PFSK-1 (cell line): ENCODE measurements around the gene FUT8.

Experiments used
- FOXP2 ChIP-seq: optimal IDR thresholded peaks from 2 replicates; pipeline ENCODE3; 2011; ENCODE audit warnings: borderline replicate concordance, control low read depth, inconsistent platforms; ENCODE audit not compliant: insufficient read depth; ENCODE audit errors: extremely low read length, extremely low read depth
- POLR2AphosphoS5 ChIP-seq: IDR thresholded peaks from 2 replicates; pipeline ENCODE4 v1.6.1; 2012; ENCODE audit warnings: low read depth, mild to moderate bottlenecking, control low read depth, low read length, moderate library complexity
- SIN3A ChIP-seq: IDR thresholded peaks from 2 replicates; pipeline ENCODE4 v1.6.1; 2012; ENCODE audit warnings: mild to moderate bottlenecking, low read length, moderate library complexity, borderline replicate concordance; ENCODE audit not compliant: insufficient read depth
- TAF1 ChIP-seq: IDR thresholded peaks from 2 replicates; pipeline ENCODE4 v1.6.1; 2012; ENCODE audit warnings: low read length, control low read depth, borderline replicate concordance; ENCODE audit not compliant: insufficient read depth
- TF ChIP-seq, protein P1 (sequence below), 2 experiments: IDR thresholded peaks; 2 replicates each; pipeline versions ENCODE4 v1.6.1 to v1.8.0; 2011 to 2012; ENCODE audit warnings: low read depth in 2 of 2, low read length in 2 of 2, control low read depth in 1 of 2, inconsistent platforms in 1 of 2, mild to moderate bottlenecking in 1 of 2, moderate library complexity in 1 of 2; ENCODE audit not compliant: insufficient read depth in 1 of 2

The FUT8 gene

DNA sequence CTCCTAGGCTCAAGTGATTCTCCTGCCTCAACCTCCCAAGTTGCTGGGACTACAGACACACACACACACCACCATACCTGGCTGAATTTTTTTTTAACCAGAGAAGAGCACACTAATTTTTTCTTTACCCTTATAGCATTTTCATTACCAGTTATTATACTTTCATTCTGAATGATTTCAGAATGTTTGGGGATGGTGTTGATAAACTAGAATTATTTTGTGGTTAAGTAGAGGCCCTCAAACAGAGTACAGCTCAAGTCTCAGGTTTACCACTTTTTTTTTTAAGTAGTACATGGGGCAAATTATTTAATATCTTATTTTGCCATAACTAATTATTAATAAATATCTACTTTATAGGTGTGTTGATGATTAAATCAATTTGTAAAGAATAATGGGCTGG, 86.6 kb downstream of the FUT8 start:
- no peak for TF ChIP-seq FOXP2
- no peak for TF ChIP-seq POLR2AphosphoS5
- no peak for TF ChIP-seq TAF1
- no peak for TF ChIP-seq SIN3A
- TF ChIP-seq, protein P1, sequence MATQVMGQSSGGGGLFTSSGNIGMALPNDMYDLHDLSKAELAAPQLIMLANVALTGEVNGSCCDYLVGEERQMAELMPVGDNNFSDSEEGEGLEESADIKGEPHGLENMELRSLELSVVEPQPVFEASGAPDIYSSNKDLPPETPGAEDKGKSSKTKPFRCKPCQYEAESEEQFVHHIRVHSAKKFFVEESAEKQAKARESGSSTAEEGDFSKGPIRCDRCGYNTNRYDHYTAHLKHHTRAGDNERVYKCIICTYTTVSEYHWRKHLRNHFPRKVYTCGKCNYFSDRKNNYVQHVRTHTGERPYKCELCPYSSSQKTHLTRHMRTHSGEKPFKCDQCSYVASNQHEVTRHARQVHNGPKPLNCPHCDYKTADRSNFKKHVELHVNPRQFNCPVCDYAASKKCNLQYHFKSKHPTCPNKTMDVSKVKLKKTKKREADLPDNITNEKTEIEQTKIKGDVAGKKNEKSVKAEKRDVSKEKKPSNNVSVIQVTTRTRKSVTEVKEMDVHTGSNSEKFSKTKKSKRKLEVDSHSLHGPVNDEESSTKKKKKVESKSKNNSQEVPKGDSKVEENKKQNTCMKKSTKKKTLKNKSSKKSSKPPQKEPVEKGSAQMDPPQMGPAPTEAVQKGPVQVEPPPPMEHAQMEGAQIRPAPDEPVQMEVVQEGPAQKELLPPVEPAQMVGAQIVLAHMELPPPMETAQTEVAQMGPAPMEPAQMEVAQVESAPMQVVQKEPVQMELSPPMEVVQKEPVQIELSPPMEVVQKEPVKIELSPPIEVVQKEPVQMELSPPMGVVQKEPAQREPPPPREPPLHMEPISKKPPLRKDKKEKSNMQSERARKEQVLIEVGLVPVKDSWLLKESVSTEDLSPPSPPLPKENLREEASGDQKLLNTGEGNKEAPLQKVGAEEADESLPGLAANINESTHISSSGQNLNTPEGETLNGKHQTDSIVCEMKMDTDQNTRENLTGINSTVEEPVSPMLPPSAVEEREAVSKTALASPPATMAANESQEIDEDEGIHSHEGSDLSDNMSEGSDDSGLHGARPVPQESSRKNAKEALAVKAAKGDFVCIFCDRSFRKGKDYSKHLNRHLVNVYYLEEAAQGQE (IDR thresholded peaks at IDR 0.05; ENCODE audit: insufficient read depth in 1 of 2, low read depth in 2 of 2, low read length in 2 of 2), result no peak

DNA sequence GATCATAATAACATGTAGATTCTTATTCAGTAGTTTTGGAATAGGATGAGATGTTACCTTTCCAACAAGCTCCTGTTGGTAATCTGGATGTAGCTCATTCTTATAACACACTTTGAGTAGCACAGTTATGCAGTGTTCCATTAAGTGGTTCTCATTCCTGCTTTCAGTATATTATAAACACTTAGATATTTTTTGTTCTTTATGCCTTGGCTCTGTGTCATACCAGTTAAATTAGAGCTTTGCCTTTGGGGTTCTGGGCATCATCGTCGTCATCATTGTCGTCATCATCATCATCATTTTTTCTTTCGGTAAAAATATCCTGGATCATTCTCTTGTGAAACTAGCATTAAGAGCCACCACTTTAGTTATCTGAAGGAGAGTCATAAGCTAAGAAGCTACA, 87.5 kb downstream of the FUT8 start:
- TF ChIP-seq FOXP2 (no peak), POLR2AphosphoS5 (no peak), SIN3A (no peak), TAF1 (no peak)
- TF ChIP-seq, protein P1 (IDR thresholded peaks at IDR 0.05; ENCODE audit: insufficient read depth in 1 of 2, low read depth in 2 of 2, low read length in 2 of 2), result no peak

DNA sequence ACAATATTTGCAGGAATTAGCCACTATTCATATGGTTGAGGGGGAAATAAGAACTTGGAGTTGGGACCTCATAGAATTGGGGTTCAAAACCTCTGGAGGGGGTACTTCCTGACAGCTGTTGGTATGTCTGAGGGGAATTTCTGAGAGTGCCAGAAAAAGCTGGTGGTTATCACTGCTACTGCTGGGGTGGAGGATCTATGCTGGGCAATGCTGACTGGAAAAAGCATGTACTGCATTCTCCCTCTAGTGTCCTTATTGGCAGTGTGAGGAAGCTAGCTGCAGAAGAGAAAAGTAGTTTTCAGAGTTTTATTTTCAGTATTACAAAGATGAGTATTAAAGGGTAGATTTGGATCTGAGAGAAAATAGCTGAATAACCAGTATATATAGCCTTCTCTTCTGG, 88.8 kb downstream of the FUT8 start:
- no peak for TF ChIP-seq FOXP2
- TF ChIP-seq POLR2AphosphoS5, result no peak
- TF ChIP-seq SIN3A, result no peak
- TF ChIP-seq, protein P1 (IDR thresholded peaks at IDR 0.05; ENCODE audit: insufficient read depth in 1 of 2, low read depth in 2 of 2, low read length in 2 of 2), result no peak
- TF ChIP-seq TAF1, result no peak

DNA sequence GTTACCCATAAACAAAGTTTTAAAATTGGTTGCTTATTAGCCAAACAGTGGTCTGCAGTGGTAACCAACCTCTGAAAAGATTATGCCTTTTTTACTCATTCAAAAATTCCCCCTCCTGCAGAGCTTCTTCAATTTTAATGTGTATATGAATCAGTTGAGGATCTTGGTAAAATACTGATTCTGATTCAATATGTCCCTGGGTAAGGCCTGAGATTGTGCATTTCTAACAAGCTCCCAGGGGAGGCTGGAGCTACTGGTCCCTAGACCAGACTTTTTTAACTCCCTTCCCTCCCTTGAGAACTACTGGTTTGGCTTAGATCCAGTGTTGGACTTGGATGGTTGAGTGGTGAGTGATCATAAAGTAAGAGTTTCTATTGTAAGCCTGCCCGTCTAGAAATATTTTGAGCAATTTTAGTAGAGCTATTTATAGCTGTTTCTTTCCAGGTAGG, 90.2 kb downstream of the FUT8 start:
- TF ChIP-seq POLR2AphosphoS5 (no peak), TAF1 (no peak), FOXP2 (no peak), SIN3A (no peak)
- TF ChIP-seq, protein P1 (IDR thresholded peaks at IDR 0.05; ENCODE audit: insufficient read depth in 1 of 2, low read depth in 2 of 2, low read length in 2 of 2), result no peak

- TF ChIP-seq FOXP2 (no peak), TAF1 (no peak), POLR2AphosphoS5 (no peak), SIN3A (no peak)
- TF ChIP-seq, protein P1 (IDR thresholded peaks at IDR 0.05; ENCODE audit: insufficient read depth in 1 of 2, low read depth in 2 of 2, low read length in 2 of 2), result no peak
These were observed 91.2 kb downstream of the FUT8 start for GRCh38 chr14:65503771-65504170.
